Osteoblast (primary cell): ENCODE results near the gene MMUT. TPM values are rescaled to one million over a fixed set of nuclear protein-coding genes. Genes with fewer than 3 reads are reported as not detected.
A peak's percentile ranks its signal among the peaks of the same experiment; 100 is the strongest.

Source experiments
- DNase-seq: peaks from one replicate; pipeline ENCODE4 v3.0.0; 2011; ENCODE audit warnings: low spot score, mixed read lengths; ENCODE audit not compliant: insufficient read length; ENCODE audit errors: missing footprints
- H2AFZ ChIP-seq: 2 replicates; pipeline ENCODE4 v1.6.0; 2011; ENCODE audit warnings: mild to moderate bottlenecking, low read length
- H3K27ac ChIP-seq: 2 replicates; pipeline ENCODE4 v1.5.1; 2011; ENCODE audit warnings: mild to moderate bottlenecking, low read depth, low read length, moderate library complexity
- H3K27me3 ChIP-seq: 2 replicates; pipeline ENCODE4 v1.6.0; 2012; ENCODE audit warnings: mild to moderate bottlenecking, control low read depth, inconsistent platforms, low read length, moderate library complexity; ENCODE audit not compliant: insufficient read depth
- H3K36me3 ChIP-seq: 2 replicates; pipeline ENCODE4 v1.5.1; 2011; ENCODE audit warnings: mild to moderate bottlenecking, low read length, control low read depth, moderate library complexity; ENCODE audit not compliant: insufficient read depth
- H3K4me1 ChIP-seq: 2 replicates; pipeline ENCODE4 v1.5.1; 2011; ENCODE audit warnings: mild to moderate bottlenecking, low read length, control low read depth, moderate library complexity; ENCODE audit not compliant: insufficient read depth
- H3K4me2 ChIP-seq: 2 replicates; pipeline ENCODE4 v1.6.0; 2011; ENCODE audit warnings: mild to moderate bottlenecking, low read length; ENCODE audit not compliant: insufficient read depth
- H3K4me3 ChIP-seq: fragments of 200-600 bp; sonication (generic); 3 replicates; pipeline ENCODE4 v1.5.1; 2012; ENCODE audit warnings: mild to moderate bottlenecking, low read length, inconsistent platforms; ENCODE audit not compliant: insufficient read depth
- H3K79me2 ChIP-seq: 2 replicates; pipeline ENCODE4 v1.6.0; 2012; ENCODE audit warnings: mild to moderate bottlenecking, low read length, control low read depth, inconsistent platforms; ENCODE audit not compliant: insufficient read depth
- H3K9me3 ChIP-seq: 2 replicates; pipeline ENCODE4 v1.5.1; 2011; ENCODE audit warnings: low read depth, low read length, control low read depth
- H4K20me1 ChIP-seq: 2 replicates; pipeline ENCODE4 v1.6.0; 2012; ENCODE audit warnings: mild to moderate bottlenecking, low read length, control low read depth; ENCODE audit not compliant: insufficient read depth
- total RNA-seq: library from RNA; depleted of rRNA; stranded (reverse); fragments of >200 nt; gene quantifications from 2 replicates; pipeline ENCODE4 v1.2.3, GENCODE V29; 2012
- TF ChIP-seq, protein P1 (sequence below): IDR thresholded peaks from 2 replicates; pipeline ENCODE4 v1.5.1; 2011; ENCODE audit warnings: mild to moderate bottlenecking, low read depth, low read length, moderate library complexity; ENCODE audit errors: extremely low read depth

MMUT gene
- total RNA-seq, 1 donor: 16.6 TPM

GRCh38 chr6:49423817-49424216 is 39.2 kb downstream of the MMUT start:
- no peaks in the 10 kb centered on the region for H3K36me3 ChIP-seq
- no peaks in the 10 kb centered on the region for H3K79me2 ChIP-seq
- H3K27ac ChIP-seq: no peak overlapping the region
- H3K27me3 ChIP-seq: no peaks in the 10 kb centered on the region
- no peaks in the 10 kb centered on the region for H4K20me1 ChIP-seq
- no peak overlapping the region for H3K4me3 ChIP-seq
- no peak for DNase-seq
- H3K4me2 ChIP-seq: no peak overlapping the region
- TF ChIP-seq, protein P1, sequence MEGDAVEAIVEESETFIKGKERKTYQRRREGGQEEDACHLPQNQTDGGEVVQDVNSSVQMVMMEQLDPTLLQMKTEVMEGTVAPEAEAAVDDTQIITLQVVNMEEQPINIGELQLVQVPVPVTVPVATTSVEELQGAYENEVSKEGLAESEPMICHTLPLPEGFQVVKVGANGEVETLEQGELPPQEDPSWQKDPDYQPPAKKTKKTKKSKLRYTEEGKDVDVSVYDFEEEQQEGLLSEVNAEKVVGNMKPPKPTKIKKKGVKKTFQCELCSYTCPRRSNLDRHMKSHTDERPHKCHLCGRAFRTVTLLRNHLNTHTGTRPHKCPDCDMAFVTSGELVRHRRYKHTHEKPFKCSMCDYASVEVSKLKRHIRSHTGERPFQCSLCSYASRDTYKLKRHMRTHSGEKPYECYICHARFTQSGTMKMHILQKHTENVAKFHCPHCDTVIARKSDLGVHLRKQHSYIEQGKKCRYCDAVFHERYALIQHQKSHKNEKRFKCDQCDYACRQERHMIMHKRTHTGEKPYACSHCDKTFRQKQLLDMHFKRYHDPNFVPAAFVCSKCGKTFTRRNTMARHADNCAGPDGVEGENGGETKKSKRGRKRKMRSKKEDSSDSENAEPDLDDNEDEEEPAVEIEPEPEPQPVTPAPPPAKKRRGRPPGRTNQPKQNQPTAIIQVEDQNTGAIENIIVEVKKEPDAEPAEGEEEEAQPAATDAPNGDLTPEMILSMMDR: peak; percentile 33
- H3K9me3 ChIP-seq: no peaks in the 10 kb centered on the region
- H2AFZ ChIP-seq: no peak overlapping the region
- H3K4me1 ChIP-seq: no peaks in the 10 kb centered on the region

DNA sequence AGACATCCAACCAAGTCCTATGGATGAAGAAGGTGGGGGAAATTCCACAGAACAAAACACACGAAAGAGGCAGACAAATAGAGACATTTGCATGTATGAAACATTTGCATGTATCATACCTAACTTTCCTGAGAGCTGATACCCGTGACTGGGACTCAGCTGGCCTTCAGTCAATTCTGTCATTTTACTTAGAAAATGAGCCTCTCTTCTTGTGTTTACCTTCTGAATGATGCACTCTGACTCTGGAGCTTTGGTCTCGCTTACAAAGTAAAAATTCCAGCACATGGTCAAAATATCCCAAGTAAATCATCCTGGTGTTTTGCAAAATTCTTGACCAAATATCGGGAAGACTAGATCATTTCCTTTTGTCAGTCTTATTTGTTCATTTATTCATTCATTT is 46.9 kb downstream of the MMUT start:
- Histone ChIP-seq H3K27ac (no peak overlapping the region), H4K20me1 (no peaks in the 10 kb centered on the region), H3K4me2 (peak overlapping the region; percentile 9), H3K9me3 (no peaks in the 10 kb centered on the region), H2AFZ (peak overlapping the region; percentile 2), H3K79me2 (no peaks in the 10 kb centered on the region), H3K4me1 (peaks cover 6% of the 10 kb centered on the region), H3K36me3 (no peaks in the 10 kb centered on the region), H3K4me3 (no peak overlapping the region), H3K27me3 (no peaks in the 10 kb centered on the region)
- TF ChIP-seq, protein P1: no peak
- DNase-seq: no peak

GRCh38 chr6:49415358-49415757 is 47.7 kb downstream of the MMUT start:
- no peaks in the 10 kb centered on the region for H3K79me2 ChIP-seq

DNA sequence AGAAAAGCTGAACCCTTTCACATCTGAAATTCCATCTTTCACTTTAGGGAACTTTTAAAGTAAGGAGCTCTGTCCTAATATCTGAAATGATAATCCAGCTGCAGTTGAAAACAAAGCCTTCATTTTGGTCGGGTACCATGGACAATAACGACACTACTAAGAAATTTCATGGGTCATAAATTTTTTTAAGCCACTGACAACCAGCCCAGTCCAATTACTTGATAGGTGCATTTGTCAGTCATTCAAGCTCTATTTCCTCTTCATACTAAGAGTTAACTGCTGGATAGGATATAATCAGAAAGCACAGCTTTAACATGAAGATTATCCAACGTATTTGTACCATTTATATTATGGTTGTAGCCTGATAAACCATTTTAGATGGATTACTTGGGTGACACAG is 52.5 kb downstream of the MMUT start:
- H3K27ac ChIP-seq: no peak overlapping the region
- no peaks in the 10 kb centered on the region for H3K79me2 ChIP-seq
- DNase-seq: no peak
- H3K4me1 ChIP-seq: peaks cover 6% of the 10 kb centered on the region
- no peaks in the 10 kb centered on the region for H4K20me1 ChIP-seq
- peak overlapping the region; percentile 59 for H3K4me2 ChIP-seq
- peak overlapping the region; percentile 80 for H2AFZ ChIP-seq
- TF ChIP-seq, protein P1: no peak
- H3K36me3 ChIP-seq: no peaks in the 10 kb centered on the region
- peak overlapping the region; percentile 24 for H3K4me3 ChIP-seq
- no peaks in the 10 kb centered on the region for H3K27me3 ChIP-seq
- no peaks in the 10 kb centered on the region for H3K9me3 ChIP-seq

More at GRCh38 chr6:49415358-49415757, 47.7 kb downstream of the MMUT start:
- no peaks in the 10 kb centered on the region for H3K9me3 ChIP-seq
- no peaks in the 10 kb centered on the region for H3K36me3 ChIP-seq
- DNase-seq: no peak
- no peak overlapping the region for H3K27ac ChIP-seq
- no peak overlapping the region for H3K4me3 ChIP-seq
- H3K4me1 ChIP-seq: peaks cover 8% of the 10 kb centered on the region
- no peak overlapping the region for H3K4me2 ChIP-seq
- peak overlapping the region; percentile 38 for H2AFZ ChIP-seq
- TF ChIP-seq, protein P1: no peak
- H4K20me1 ChIP-seq: no peaks in the 10 kb centered on the region
- no peaks in the 10 kb centered on the region for H3K27me3 ChIP-seq
